ENCODE data around the gene BEGAIN. TPM values are rescaled to one million over a fixed set of nuclear protein-coding genes. Genes with fewer than 3 reads are reported as not detected.

BEGAIN gene, protein sequence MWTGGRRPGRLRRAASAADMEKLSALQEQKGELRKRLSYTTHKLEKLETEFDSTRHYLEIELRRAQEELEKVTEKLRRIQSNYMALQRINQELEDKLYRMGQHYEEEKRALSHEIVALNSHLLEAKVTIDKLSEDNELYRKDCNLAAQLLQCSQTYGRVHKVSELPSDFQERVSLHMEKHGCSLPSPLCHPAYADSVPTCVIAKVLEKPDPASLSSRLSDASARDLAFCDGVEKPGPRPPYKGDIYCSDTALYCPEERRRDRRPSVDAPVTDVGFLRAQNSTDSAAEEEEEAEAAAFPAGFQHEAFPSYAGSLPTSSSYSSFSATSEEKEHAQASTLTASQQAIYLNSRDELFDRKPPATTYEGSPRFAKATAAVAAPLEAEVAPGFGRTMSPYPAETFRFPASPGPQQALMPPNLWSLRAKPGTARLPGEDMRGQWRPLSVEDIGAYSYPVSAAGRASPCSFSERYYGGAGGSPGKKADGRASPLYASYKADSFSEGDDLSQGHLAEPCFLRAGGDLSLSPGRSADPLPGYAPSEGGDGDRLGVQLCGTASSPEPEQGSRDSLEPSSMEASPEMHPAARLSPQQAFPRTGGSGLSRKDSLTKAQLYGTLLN
- total RNA-seq (2014; rRNA removed; shearing (Covaris generic); ENCODE audit: low replicate concordance), result 0.24 TPM in 1 of 2 replicates, not detected in the other

DNA sequence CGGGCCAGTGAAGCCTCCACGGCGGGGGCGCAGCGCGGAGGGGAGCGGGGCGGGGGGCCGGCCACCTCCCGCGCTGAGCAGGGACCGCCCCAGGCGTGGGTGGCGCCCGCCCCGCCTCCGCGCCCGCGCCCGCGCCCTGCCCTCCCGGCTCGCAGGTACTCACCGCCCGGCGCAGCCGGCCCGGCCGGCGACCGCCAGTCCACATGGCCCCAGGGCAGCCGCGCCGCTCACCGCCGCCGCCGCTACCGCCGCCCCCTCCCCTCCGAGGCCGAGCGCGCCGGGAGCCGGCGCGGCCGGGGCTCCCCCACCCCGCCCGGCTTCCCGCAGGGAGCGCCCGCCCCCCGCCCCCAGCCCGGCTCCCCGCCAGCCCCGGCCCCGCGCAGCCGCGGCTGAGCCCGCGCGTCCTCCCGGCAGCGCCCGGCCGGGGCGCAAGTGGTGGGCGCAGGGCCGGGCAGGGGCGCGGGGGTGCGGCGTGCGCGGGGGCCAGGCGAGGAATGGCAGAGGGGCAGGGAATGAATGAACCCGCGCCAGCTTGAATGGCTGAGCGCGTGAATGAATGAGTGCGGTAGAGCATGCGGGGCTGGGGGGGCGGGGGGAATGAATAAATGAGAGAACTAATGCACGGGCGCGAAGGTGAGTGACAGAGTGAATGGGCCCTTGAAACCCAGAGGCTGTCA is at the start of gene BEGAIN:
Gene BEGAIN (minus strand): TSS at position 332 of the 677 bp plus-strand sequence. CDS start 127 bp downstream, at position 205.
- DNase-seq (ENCODE audit: low read depth), result no peak
- in situ Hi-C loops (cut with HindIII; ENCODE audit: low pct_unique_long_range_greater_than_20kb, low sequenced_read_pairs), result no loop called here

- in situ Hi-C loops (cut with HindIII; ENCODE audit: low pct_unique_long_range_greater_than_20kb, low sequenced_read_pairs), result no loop called here
- no peak for DNase-seq (ENCODE audit: low read depth)
These were observed 49.3 kb upstream of the BEGAIN start for GRCh38 chr14:100636559-100636958.

DNA sequence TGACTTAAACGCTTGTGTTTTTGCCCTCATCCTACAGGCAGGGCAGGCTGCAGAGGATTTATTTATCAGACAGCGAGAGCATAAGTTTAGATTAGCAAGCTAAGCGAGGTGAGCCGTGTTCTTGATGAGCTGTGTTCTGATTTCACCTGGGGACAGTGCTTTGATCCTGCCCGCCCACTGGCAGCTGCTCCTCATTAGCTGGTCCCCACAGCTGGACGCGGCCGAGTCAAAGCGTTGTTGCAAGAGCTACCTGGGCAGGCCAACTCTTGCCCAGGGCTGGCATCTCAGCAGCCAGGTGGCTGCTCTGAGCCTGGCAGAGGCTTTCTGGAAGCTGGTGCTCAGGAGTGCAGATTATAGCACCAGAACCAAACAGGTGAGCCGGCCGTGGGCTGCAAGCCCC is 46.8 kb upstream of the BEGAIN start:
- DNase-seq (ENCODE audit: low read depth), result no peak
- in situ Hi-C loops (cut with HindIII; ENCODE audit: low pct_unique_long_range_greater_than_20kb, low sequenced_read_pairs), result no loop called here

- DNase-seq (ENCODE audit: low read depth), result no peak
- in situ Hi-C loops (cut with HindIII; ENCODE audit: low pct_unique_long_range_greater_than_20kb, low sequenced_read_pairs), result no loop called here
These were observed 46.2 kb upstream of the BEGAIN start for GRCh38 chr14:100633406-100633805.

DNA sequence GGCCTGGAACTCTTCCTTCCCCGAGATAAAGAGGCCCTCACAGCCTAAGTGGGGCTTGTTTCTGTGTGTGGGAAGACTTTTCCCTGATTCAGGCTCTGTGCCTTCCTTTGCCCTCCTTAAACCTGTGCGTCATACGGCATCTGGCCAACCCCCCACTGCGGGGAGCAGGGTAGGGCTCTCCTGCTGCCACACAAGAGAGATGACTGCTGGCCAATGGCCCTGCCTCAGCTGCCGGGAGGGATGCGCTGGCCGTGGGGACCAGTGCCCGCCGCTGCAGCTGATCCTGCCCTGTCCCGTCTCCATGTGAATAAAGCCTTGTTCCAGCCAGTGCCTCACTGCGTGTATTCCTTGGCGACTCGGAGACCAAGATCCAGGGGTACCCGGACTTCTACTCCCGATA is 42.5 kb upstream of the BEGAIN start:
- in situ Hi-C loops (cut with HindIII; ENCODE audit: low pct_unique_long_range_greater_than_20kb, low sequenced_read_pairs), result no loop called here
- no peak for DNase-seq (ENCODE audit: low read depth)

DNA sequence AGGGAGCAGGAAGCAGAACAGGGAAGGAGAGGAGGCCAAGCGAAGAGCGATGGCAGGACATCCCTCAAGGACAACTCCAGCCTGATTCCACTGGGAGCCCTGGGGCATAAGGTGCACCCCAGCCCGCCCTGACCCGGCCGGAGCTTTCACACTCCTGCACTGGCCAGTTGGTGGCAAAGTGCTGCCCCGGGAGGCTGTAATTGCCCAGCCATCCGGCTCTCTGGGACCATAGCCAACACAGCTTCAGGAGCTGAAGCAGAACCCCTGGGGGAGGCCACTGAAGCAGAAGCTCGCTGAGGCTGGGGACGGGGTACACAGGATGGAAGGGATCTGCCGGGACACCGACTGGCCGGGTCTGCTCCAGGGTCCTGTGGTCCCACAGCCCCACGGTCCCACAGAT is 41.9 kb upstream of the BEGAIN start:
- DNase-seq (ENCODE audit: low read depth), result no peak
- in situ Hi-C loops (cut with HindIII; ENCODE audit: low pct_unique_long_range_greater_than_20kb, low sequenced_read_pairs), result no loop called here

- in situ Hi-C loops (cut with HindIII; ENCODE audit: low pct_unique_long_range_greater_than_20kb, low sequenced_read_pairs), result no loop called here
- no peak for DNase-seq (ENCODE audit: low read depth)
These were observed 41.0 kb upstream of the BEGAIN start for GRCh38 chr14:100628225-100628624.

- DNase-seq (ENCODE audit: low read depth), result no peak
- in situ Hi-C loops (cut with HindIII; ENCODE audit: low pct_unique_long_range_greater_than_20kb, low sequenced_read_pairs), result no loop called here
These were observed 39.4 kb upstream of the BEGAIN start for GRCh38 chr14:100626614-100627013.

DNA sequence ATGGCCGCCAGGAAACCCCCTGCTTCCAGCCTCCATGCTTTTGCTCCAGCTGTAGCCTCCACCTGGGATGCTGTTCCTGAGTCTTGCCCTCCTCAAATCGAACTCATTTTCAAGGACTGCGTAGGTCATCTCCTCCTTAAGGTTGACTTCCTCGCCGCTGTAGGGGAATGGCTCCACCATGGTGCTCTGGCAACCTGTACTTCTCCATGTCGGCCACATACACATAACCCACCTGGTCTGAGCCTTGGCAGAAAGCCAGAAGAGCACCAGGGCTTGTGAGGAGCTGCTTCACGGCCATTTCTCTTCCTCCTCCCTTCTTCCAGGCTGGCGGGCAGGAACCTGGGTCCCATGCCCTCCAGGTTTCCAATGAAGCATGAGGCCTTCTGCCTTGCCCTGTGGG is 36.7 kb upstream of the BEGAIN start:
- in situ Hi-C loops (cut with HindIII; ENCODE audit: low pct_unique_long_range_greater_than_20kb, low sequenced_read_pairs), result no loop called here
- no peak for DNase-seq (ENCODE audit: low read depth)

DNA sequence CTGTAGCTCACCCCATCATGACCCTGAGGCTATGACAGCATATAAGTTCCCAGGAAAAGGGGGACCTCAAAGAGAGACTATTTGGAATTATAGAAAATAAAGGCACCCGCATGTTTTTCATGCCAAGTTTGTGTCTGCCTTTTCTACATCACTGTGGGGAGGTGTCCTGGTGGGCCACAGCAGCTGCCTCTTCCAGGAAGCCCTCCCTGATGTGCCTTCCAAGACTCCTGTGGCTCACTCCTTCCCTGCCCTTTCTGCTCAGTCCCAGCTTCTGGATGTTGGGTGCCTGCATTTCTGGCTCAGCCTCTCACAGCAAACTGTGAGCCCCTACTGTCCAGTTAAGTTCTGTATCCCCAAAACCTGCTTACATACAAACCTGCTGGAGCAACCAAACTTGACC is 36.3 kb upstream of the BEGAIN start:
- no peak for DNase-seq (ENCODE audit: low read depth)
- in situ Hi-C loops (cut with HindIII; ENCODE audit: low pct_unique_long_range_greater_than_20kb, low sequenced_read_pairs), result no loop called here

- in situ Hi-C loops (cut with HindIII; ENCODE audit: low pct_unique_long_range_greater_than_20kb, low sequenced_read_pairs), result no loop called here
These were observed 35.7 kb upstream of the BEGAIN start for GRCh38 chr14:100622708-100623485.

DNA sequence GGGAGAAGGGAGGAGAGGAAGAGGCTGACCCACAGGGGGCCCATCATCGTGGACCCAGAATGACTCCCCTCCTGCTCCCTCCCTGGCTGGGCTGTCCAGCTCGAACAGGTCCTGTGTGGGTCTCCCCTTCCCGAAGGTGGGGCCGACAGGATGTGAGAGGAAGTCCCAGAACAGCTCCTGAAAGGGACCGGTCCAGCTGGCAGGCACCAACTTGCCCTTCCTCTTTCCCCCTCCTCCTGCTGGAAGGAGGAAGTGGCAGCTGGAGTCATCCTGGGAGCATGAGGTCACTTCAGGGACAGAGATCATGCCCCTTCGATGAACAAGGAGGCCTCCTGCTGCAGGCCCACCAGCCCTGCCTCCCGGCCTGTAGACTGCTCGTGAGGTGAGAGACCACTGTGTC is 35.0 kb upstream of the BEGAIN start:
- in situ Hi-C loops (cut with HindIII; ENCODE audit: low pct_unique_long_range_greater_than_20kb, low sequenced_read_pairs), result no loop called here

More at GRCh38 chr14:100622708-100623485, 35.7 kb upstream of the BEGAIN start:
- DNase-seq (ENCODE audit: low read depth), result no peak

DNA sequence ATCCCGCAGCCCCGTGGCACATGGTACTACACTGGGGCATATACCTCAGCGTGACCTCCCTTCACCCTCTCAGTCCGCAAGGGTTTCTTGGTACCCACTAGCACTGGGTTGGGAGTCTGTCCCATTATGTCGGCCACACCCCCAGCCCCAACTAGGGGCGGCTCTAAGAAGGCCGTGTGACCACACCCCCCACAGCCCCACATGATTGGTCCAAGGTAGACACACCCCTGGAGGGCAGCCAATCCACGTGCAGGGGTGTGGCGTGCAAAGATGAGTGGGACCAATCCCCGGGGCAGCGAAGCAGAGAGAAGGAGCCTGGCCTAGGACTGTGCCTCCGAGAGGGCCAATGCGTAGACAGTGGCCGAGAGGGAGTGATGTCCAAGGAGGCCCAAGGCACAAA is 34.6 kb upstream of the BEGAIN start:
- DNase-seq (ENCODE audit: low read depth), result peak; percentile 32
- in situ Hi-C loops (cut with HindIII; ENCODE audit: low pct_unique_long_range_greater_than_20kb, low sequenced_read_pairs), result no loop called here

More for the DNA sequence above, 35.0 kb upstream of the BEGAIN start:
- DNase-seq (ENCODE audit: low read depth), result no peak

GRCh38 chr14:100620255-100621100 is 33.3 kb upstream of the BEGAIN start:
- DNase-seq (ENCODE audit: low read depth), result no peak
- in situ Hi-C loops (cut with HindIII; ENCODE audit: low pct_unique_long_range_greater_than_20kb, low sequenced_read_pairs), result no loop called here

GRCh38 chr14:100619396-100620254 is 32.4 kb upstream of the BEGAIN start:
- DNase-seq (ENCODE audit: low read depth), result no peak
- in situ Hi-C loops (cut with HindIII; ENCODE audit: low pct_unique_long_range_greater_than_20kb, low sequenced_read_pairs), result no loop called here

DNA sequence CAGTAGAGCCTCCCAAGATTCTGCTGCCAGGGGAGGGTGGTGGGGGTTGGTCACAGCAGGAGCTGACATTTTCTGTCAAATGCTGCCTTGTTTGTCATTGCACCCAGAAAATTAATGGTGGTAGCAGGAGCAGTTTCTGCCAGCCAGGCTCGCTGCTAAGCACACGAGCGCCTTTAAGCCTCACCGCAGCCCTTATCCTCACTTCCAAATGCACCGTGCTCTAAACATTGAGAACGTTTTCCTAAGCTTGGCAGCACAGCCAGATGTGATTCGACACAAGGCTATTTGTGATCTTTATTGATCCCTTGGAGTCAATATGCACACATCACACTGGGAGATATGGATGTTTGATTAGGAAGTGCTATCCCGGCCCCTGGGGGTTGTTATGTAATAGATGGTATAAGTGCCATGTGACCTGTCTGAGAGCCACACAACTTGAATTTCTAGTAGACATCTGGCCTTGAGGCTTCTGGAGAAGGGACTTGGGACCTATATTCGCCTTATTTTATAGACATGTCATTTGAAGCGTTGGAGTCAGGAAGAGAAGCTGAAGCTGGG is 31.6 kb upstream of the BEGAIN start:
- in situ Hi-C loops (cut with HindIII; ENCODE audit: low pct_unique_long_range_greater_than_20kb, low sequenced_read_pairs), result no loop called here

GRCh38 chr14:100618318-100618693 is 31.1 kb upstream of the BEGAIN start:
- in situ Hi-C loops (cut with HindIII; ENCODE audit: low pct_unique_long_range_greater_than_20kb, low sequenced_read_pairs), result no loop called here

More for the DNA sequence above, 31.6 kb upstream of the BEGAIN start:
- DNase-seq (ENCODE audit: low read depth), result no peak

More at GRCh38 chr14:100618318-100618693, 31.1 kb upstream of the BEGAIN start:
- no peak for DNase-seq (ENCODE audit: low read depth)

Data from Caki2 (cell line).